HEK293T (cell line): ENCODE data around the gene SLC22A9.
"Not testable (repeated sequence)": the region's sequence is repeated elsewhere in the genome, so short reads cannot be mapped to it uniquely, and the experiment has no call there.

Experiments
- CTCF ChIA-PET: fragments of 350-600 bp; formaldehyde crosslinking; extraction: SDS; loops from one replicate; lab custom pipeline; 2021; ENCODE audit warnings: antibody characterized with exemption, inconsistent platforms; lab: Yijun Ruan, JAX
- POLR2A ChIA-PET: fragments of 350-600 bp; formaldehyde crosslinking; extraction: SDS; loops from one replicate; lab custom pipeline; 2020; ENCODE audit warnings: antibody characterized with exemption, inconsistent platforms; lab: Yijun Ruan, JAX
- DNase-seq: peaks from one replicate; pipeline ENCODE4 v3.0.0; 2012; ENCODE audit warnings: mixed read lengths; ENCODE audit errors: extremely low spot score
- ARNT ChIP-seq: fragments of 450-650 bp; IDR thresholded peaks from 2 replicates; pipeline ENCODE4 v1.6.1; 2017; ENCODE audit warnings: mild to moderate bottlenecking
- BHLHE40 ChIP-seq: fragments of 450-650 bp; IDR thresholded peaks from 2 replicates; pipeline ENCODE4 v1.6.1; 2016; ENCODE audit warnings: mild to moderate bottlenecking, moderate library complexity, borderline replicate concordance
- CTBP1 ChIP-seq: fragments of 450-650 bp; IDR thresholded peaks from 2 replicates; pipeline ENCODE4 v1.6.1; 2016; ENCODE audit warnings: borderline replicate concordance
- ELF4 ChIP-seq: fragments of 450-650 bp; IDR thresholded peaks from 2 replicates; pipeline ENCODE4 v1.6.1; 2017; ENCODE audit warnings: antibody characterized with exemption
- FOXA1 ChIP-seq: fragments of 450-650 bp; IDR thresholded peaks from 2 replicates; pipeline ENCODE4 v1.6.1; 2016; ENCODE audit warnings: mild to moderate bottlenecking
- FOXK2 ChIP-seq: fragments of 450-650 bp; IDR thresholded peaks from 2 replicates; pipeline ENCODE4 v1.6.1; 2016; ENCODE audit warnings: mild to moderate bottlenecking
- FOXM1 ChIP-seq: fragments of 450-650 bp; IDR thresholded peaks from 2 replicates; pipeline ENCODE4 v1.6.1; 2017; ENCODE audit warnings: mild to moderate bottlenecking, borderline replicate concordance
- HDGF ChIP-seq: fragments of 450-650 bp; IDR thresholded peaks from 2 replicates; pipeline ENCODE4 v1.6.1; 2017; ENCODE audit warnings: antibody characterized with exemption, borderline replicate concordance
- L3MBTL2 ChIP-seq: fragments of 450-650 bp; conservative IDR thresholded peaks from 2 replicates; pipeline ENCODE4 v1.6.1; 2016; ENCODE audit warnings: mild to moderate bottlenecking
- LEF1 ChIP-seq: fragments of 450-650 bp; IDR thresholded peaks from 2 replicates; pipeline ENCODE4 v1.6.1; 2017; ENCODE audit warnings: mild to moderate bottlenecking, borderline replicate concordance
- NFRKB ChIP-seq: fragments of 450-650 bp; IDR thresholded peaks from 2 replicates; pipeline ENCODE4 v1.6.1; 2016; ENCODE audit warnings: mild to moderate bottlenecking, moderate library complexity
- PKNOX1 ChIP-seq: fragments of 450-650 bp; IDR thresholded peaks from 2 replicates; pipeline ENCODE4 v1.6.1; 2016
- SP1 ChIP-seq: fragments of 450-650 bp; IDR thresholded peaks from 2 replicates; pipeline ENCODE4 v1.6.1; 2017
- SUZ12 ChIP-seq: fragments of 450-650 bp; IDR thresholded peaks from 2 replicates; pipeline ENCODE4 v1.6.1; 2016; ENCODE audit warnings: mild to moderate bottlenecking
- TARDBP ChIP-seq: fragments of 450-650 bp; IDR thresholded peaks from 2 replicates; pipeline ENCODE4 v1.6.1; 2016
- ZNF384 ChIP-seq: fragments of 450-650 bp; IDR thresholded peaks from 2 replicates; pipeline ENCODE4 v1.6.1; 2016

SLC22A9 gene

GRCh38 chr11:63405114-63405513 lies 35.5 kb downstream of the SLC22A9 start:
- DNase-seq = no peak
- TF ChIP-seq TARDBP (no peak), ARNT (no peak), HDGF (no peak), FOXK2 (no peak), SUZ12 (no peak)
- CTCF ChIA-PET = no interaction called here
- POLR2A ChIA-PET = no interaction called here

- TF ChIP-seq PKNOX1 (no peak), CTBP1 (no peak), L3MBTL2 (no peak), FOXM1 (no peak), SUZ12 (no peak), LEF1 (no peak), HDGF (no peak), ARNT (no peak), NFRKB (no peak)
- no peak for DNase-seq
- CTCF ChIA-PET = no interaction called here
- POLR2A ChIA-PET = no interaction called here
Observed at GRCh38 chr11:63406458-63406857, 36.9 kb downstream of the SLC22A9 start.

GRCh38 chr11:63417174-63417852 lies 47.7 kb downstream of the SLC22A9 start:
- no peak for DNase-seq
- TF ChIP-seq NFRKB (no peak), FOXA1 (no peak), TARDBP (no peak), SP1 (no peak), LEF1 (no peak), HDGF (no peak), BHLHE40 (no peak), SUZ12 (no peak)
- ChIA-PET CTCF (no interaction called here), POLR2A (no interaction called here)

- POLR2A ChIA-PET = no interaction called here
- no peak for DNase-seq
- CTCF ChIA-PET = no interaction called here
- TF ChIP-seq L3MBTL2 = no peak
Observed at GRCh38 chr11:63427971-63428508, 58.5 kb downstream of the SLC22A9 start.

GRCh38 chr11:63430731-63431130 lies 61.1 kb downstream of the SLC22A9 start:
- DNase-seq, POLR2A ChIA-PET, CTCF ChIA-PET: not testable (repeated sequence)

- POLR2A ChIA-PET, CTCF ChIA-PET, DNase-seq: not testable (repeated sequence)
Observed at GRCh38 chr11:63435351-63435750, 65.8 kb downstream of the SLC22A9 start.

- POLR2A ChIA-PET, CTCF ChIA-PET, DNase-seq: not testable (repeated sequence)
Observed at GRCh38 chr11:63435831-63436230, 66.2 kb downstream of the SLC22A9 start.

GRCh38 chr11:63443714-63444113 lies 74.1 kb downstream of the SLC22A9 start:
- POLR2A ChIA-PET = no interaction called here
- no peak for DNase-seq
- CTCF ChIA-PET = no interaction called here
- TF ChIP-seq ZNF384 = no peak
- no peak for TF ChIP-seq ELF4
- TF ChIP-seq ARNT = no peak
- TF ChIP-seq BHLHE40 = no peak
- no peak for TF ChIP-seq CTBP1
- TF ChIP-seq L3MBTL2 = no peak
- TF ChIP-seq FOXM1 = no peak
- no peak for TF ChIP-seq FOXA1
- no peak for TF ChIP-seq SP1
- TF ChIP-seq SUZ12 = no peak
- TF ChIP-seq HDGF = no peak
- TF ChIP-seq LEF1 = no peak
- no peak for TF ChIP-seq NFRKB
- TF ChIP-seq TARDBP = no peak
- no peak for TF ChIP-seq PKNOX1
- TF ChIP-seq FOXK2 = no peak
